ENCODE results near the gene MED28. TPM values are rescaled to one million over a fixed set of nuclear protein-coding genes. Genes with fewer than 3 reads are reported as not detected.

Gene MED28
- total RNA-seq, 1 experiment from 2014 or later, result 106 TPM

GRCh38 chr4:17597517-17597916 lies 16.9 kb upstream of the MED28 start:
- TF ChIP-seq RELA (CRISPR knock-in tag; IDR thresholded peaks at IDR 0.05; ENCODE audit: borderline replicate concordance), result no peak
- TF ChIP-seq E2F5 (CRISPR knock-in tag; IDR thresholded peaks at IDR 0.05), result no peak
- TF ChIP-seq ZNF138 (CRISPR knock-in tag; conservative IDR thresholded peaks at IDR 0.05), result no peak
- TF ChIP-seq GTF2I (CRISPR knock-in tag; conservative IDR thresholded peaks at IDR 0.05), result no peak
- TF ChIP-seq ZNF232 (CRISPR knock-in tag; IDR thresholded peaks at IDR 0.05), result no peak
- TF ChIP-seq ZNF317 (CRISPR knock-in tag; IDR thresholded peaks at IDR 0.05; ENCODE audit: borderline replicate concordance, low read depth), result no peak
- TF ChIP-seq, protein P1, sequence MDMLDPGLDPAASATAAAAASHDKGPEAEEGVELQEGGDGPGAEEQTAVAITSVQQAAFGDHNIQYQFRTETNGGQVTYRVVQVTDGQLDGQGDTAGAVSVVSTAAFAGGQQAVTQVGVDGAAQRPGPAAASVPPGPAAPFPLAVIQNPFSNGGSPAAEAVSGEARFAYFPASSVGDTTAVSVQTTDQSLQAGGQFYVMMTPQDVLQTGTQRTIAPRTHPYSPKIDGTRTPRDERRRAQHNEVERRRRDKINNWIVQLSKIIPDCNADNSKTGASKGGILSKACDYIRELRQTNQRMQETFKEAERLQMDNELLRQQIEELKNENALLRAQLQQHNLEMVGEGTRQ (CRISPR knock-in tag; IDR thresholded peaks at IDR 0.05), result no peak
- TF ChIP-seq, protein P2, sequence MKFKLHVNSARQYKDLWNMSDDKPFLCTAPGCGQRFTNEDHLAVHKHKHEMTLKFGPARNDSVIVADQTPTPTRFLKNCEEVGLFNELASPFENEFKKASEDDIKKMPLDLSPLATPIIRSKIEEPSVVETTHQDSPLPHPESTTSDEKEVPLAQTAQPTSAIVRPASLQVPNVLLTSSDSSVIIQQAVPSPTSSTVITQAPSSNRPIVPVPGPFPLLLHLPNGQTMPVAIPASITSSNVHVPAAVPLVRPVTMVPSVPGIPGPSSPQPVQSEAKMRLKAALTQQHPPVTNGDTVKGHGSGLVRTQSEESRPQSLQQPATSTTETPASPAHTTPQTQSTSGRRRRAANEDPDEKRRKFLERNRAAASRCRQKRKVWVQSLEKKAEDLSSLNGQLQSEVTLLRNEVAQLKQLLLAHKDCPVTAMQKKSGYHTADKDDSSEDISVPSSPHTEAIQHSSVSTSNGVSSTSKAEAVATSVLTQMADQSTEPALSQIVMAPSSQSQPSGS (CRISPR knock-in tag; IDR thresholded peaks at IDR 0.05; ENCODE audit: borderline replicate concordance, low read depth), result no peak
- no peak for TF ChIP-seq ESRRA (CRISPR knock-in tag; IDR thresholded peaks at IDR 0.05; ENCODE audit: borderline replicate concordance)
- no peak for TF ChIP-seq TP53 (CRISPR knock-in tag; IDR thresholded peaks at IDR 0.05)
- no peak for TF ChIP-seq FOXJ3 (CRISPR knock-in tag; IDR thresholded peaks at IDR 0.05; ENCODE audit: borderline replicate concordance)
- TF ChIP-seq ZNF396 (CRISPR knock-in tag; IDR thresholded peaks at IDR 0.05; ENCODE audit: borderline replicate concordance), result no peak
- TF ChIP-seq ETV6 (CRISPR knock-in tag; IDR thresholded peaks at IDR 0.05), result no peak
- no peak for TF ChIP-seq EMX1 (CRISPR knock-in tag; IDR thresholded peaks at IDR 0.05)
- H3K9me3 Mint-ChIP-seq, result no peaks in the 10 kb centered on the region
- no peak overlapping the region for H3K4me3 Mint-ChIP-seq
- ChIA-PET CTCF (interaction anchor here (0.7 kb wide), 1 partner anchor 18 kb away, joined by 3 read pairs; no protein-coding TSS in a partner anchor), POLR2A (interaction anchor here (0.5 kb wide), 1 partner anchor 15 kb away, joined by 3 read pairs; no protein-coding TSS in a partner anchor)
- H3K36me3 Mint-ChIP-seq, result peaks cover 28% of the 10 kb centered on the region
- no peak for DNase-seq (ENCODE audit: low spot score)
- no peaks in the 10 kb centered on the region for H3K4me1 Mint-ChIP-seq
- peak; percentile 68; the same call in 1 of the 2 replicates for ATAC-seq
- H3K27ac Mint-ChIP-seq, result no peak overlapping the region
- H3K27me3 Mint-ChIP-seq (ENCODE audit: low read depth), result no peaks in the 10 kb centered on the region

DNA sequence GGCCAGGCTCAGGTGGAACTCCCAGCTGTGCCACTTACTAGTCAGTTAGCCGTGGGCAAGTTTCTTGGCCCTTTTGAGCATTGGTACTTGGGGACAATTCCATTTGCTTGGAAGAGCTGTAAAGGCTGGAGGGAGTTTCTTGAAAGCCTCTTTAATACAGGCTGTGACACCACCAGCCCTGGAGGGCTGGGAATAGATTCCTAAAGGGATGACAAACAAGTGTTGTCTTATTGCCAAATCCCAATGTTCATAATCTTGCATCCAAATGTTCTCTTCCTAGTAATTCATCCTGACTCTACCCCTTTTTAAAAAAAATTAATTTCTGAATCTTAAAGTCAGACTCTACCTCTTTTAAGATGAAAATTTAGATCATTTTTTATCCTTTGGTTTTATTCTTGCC lies 14.6 kb upstream of the MED28 start:
- ChIA-PET POLR2A (no interaction called here), CTCF (no interaction called here)
- TF ChIP-seq OVOL2 (CRISPR knock-in tag; IDR thresholded peaks at IDR 0.05; ENCODE audit: borderline replicate concordance) (no peak), IRF2 (CRISPR knock-in tag; IDR thresholded peaks at IDR 0.05; ENCODE audit: borderline replicate concordance, low read depth) (no peak), TP53 (CRISPR knock-in tag; IDR thresholded peaks at IDR 0.05) (no peak), SMAD4 (CRISPR knock-in tag; IDR thresholded peaks at IDR 0.05) (no peak), HMGA2 (CRISPR knock-in tag; IDR thresholded peaks at IDR 0.05) (no peak), ATF3 (CRISPR knock-in tag; conservative IDR thresholded peaks at IDR 0.05) (no peak)
- Mint-ChIP-seq H3K27me3 (ENCODE audit: low read depth) (no peaks in the 10 kb centered on the region), H3K36me3 (peaks cover 18% of the 10 kb centered on the region), H3K4me3 (no peak overlapping the region), H3K27ac (no peak overlapping the region), H3K4me1 (no peaks in the 10 kb centered on the region), H3K9me3 (no peaks in the 10 kb centered on the region)
- ATAC-seq (no peak), DNase-seq (ENCODE audit: low spot score) (no peak)

DNA sequence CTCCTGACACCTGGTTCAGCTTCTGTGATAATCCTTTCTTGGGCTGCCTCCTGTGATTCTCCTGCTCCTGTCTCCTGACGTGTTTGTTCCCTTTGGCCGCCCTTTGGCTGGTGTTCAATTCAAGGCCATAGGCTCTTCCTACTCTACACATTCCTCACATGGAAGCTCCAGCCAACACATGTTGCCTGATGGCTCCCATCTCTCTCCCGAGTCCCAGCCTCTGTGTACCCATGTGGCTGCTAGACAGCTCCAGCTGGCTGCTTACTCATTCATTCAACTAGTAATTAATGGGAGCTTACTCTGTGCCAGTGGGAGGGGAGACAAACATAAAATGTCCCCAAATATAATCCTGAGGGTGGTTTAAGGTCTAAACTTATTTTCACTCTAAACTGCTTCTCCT lies 9.2 kb upstream of the MED28 start:
- ATAC-seq, result no peak
- CTCF ChIA-PET, result no interaction called here
- H3K27ac Mint-ChIP-seq, result no peak overlapping the region
- POLR2A ChIA-PET, result no interaction called here
- H3K4me1 Mint-ChIP-seq, result no peaks in the 10 kb centered on the region
- no peak for DNase-seq (ENCODE audit: low spot score)
- no peak overlapping the region for H3K4me3 Mint-ChIP-seq
- peaks cover 17% of the 10 kb centered on the region for H3K36me3 Mint-ChIP-seq
- no peaks in the 10 kb centered on the region for H3K9me3 Mint-ChIP-seq
- no peaks in the 10 kb centered on the region for H3K27me3 Mint-ChIP-seq (ENCODE audit: low read depth)
- TF ChIP-seq NR1H2 (CRISPR knock-in tag; IDR thresholded peaks at IDR 0.05) (no peak), E2F5 (CRISPR knock-in tag; IDR thresholded peaks at IDR 0.05) (no peak), FOXJ3 (CRISPR knock-in tag; IDR thresholded peaks at IDR 0.05; ENCODE audit: borderline replicate concordance) (no peak), HMGA2 (CRISPR knock-in tag; IDR thresholded peaks at IDR 0.05) (no peak), ZSCAN18 (CRISPR knock-in tag; IDR thresholded peaks at IDR 0.05) (no peak), CDX4 (CRISPR knock-in tag; IDR thresholded peaks at IDR 0.05; ENCODE audit: borderline replicate concordance) (no peak), KAT7 (CRISPR knock-in tag; IDR thresholded peaks at IDR 0.05; ENCODE audit: borderline replicate concordance) (no peak)
- TF ChIP-seq, protein P3, sequence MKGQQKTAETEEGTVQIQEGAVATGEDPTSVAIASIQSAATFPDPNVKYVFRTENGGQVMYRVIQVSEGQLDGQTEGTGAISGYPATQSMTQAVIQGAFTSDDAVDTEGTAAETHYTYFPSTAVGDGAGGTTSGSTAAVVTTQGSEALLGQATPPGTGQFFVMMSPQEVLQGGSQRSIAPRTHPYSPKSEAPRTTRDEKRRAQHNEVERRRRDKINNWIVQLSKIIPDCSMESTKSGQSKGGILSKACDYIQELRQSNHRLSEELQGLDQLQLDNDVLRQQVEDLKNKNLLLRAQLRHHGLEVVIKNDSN (CRISPR knock-in tag; IDR thresholded peaks at IDR 0.05), result no peak
- TF ChIP-seq, protein P4, sequence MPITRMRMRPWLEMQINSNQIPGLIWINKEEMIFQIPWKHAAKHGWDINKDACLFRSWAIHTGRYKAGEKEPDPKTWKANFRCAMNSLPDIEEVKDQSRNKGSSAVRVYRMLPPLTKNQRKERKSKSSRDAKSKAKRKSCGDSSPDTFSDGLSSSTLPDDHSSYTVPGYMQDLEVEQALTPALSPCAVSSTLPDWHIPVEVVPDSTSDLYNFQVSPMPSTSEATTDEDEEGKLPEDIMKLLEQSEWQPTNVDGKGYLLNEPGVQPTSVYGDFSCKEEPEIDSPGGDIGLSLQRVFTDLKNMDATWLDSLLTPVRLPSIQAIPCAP (CRISPR knock-in tag; IDR thresholded peaks at IDR 0.05), result no peak
